Suprapubic skin (tissue), 3 donors: Measurements from ENCODE around the gene CDKN1A.

Experiments
- EP300 ChIP-seq: sonication (generic); formaldehyde crosslinking; IDR thresholded peaks from one replicate; pipeline ENCODE4 v1.6.1; 2017; ENCODE audit warnings: antibody characterized with exemption
- TF ChIP-seq, protein P1 (sequence below), 2 donors: fragments of 200-600 bp in 1 of 2; fragments of 450-650 bp in 1 of 2; sonication (generic) in 1 of 2; IDR thresholded peaks; one replicate each; pipeline ENCODE4 v1.5.1; 2016 to 2019; ENCODE audit warnings: antibody characterized with exemption in 2 of 2, mild to moderate bottlenecking in 1 of 2, moderate library complexity in 1 of 2

DNA sequence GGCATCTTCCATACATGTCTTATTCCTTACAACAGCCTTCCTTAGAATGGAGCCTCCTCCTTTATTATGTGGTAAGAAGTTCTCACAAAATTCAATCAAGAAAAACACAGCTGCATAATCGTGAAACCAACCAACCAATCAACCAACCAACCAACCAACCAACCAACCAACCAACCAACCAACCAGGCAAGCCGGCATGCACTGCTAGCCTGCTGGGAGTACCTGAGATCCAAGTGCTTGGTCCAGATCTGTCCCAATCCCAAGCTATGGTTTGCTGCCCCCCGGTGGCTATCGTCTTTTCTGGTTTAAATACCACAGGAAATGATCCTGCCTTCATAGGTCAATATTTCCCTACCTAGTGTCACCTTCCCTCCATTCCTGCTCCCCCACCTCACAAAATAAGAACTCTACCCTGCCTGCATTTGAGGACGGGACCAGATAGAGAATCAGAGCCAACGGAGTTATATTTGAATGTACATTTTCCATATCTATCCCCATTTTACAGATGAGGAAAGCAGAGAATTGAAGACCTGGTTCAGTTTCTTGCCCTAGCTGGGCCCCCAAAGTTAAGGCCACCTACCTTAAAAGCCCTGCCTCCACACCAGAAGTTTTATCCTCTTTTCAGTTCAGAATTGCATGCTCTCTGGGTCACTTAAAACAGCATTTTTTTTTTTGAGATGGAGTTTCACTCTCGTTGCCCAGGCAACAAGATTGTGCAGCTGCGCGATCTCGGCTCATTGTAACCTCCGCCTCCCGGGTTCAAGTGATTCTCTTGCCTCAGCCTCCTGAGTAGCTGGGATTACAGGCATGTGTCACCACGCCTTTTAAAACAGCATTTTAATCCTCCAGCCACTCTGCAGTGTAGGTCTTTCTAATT, 46.2 kb downstream of the CDKN1A start:
- TF ChIP-seq, protein P1, sequence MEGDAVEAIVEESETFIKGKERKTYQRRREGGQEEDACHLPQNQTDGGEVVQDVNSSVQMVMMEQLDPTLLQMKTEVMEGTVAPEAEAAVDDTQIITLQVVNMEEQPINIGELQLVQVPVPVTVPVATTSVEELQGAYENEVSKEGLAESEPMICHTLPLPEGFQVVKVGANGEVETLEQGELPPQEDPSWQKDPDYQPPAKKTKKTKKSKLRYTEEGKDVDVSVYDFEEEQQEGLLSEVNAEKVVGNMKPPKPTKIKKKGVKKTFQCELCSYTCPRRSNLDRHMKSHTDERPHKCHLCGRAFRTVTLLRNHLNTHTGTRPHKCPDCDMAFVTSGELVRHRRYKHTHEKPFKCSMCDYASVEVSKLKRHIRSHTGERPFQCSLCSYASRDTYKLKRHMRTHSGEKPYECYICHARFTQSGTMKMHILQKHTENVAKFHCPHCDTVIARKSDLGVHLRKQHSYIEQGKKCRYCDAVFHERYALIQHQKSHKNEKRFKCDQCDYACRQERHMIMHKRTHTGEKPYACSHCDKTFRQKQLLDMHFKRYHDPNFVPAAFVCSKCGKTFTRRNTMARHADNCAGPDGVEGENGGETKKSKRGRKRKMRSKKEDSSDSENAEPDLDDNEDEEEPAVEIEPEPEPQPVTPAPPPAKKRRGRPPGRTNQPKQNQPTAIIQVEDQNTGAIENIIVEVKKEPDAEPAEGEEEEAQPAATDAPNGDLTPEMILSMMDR (IDR thresholded peaks at IDR 0.05): peak in 1 of 2 donors; percentile 40
- TF ChIP-seq EP300: no peak
